GM23338 (cell line): ENCODE results near the gene SORL1. TPM values are rescaled to one million over a fixed set of nuclear protein-coding genes. Genes with fewer than 3 reads are reported as not detected.

Source experiments
- ATAC-seq: fragments of 200-7000 bp; cut with Tn5 transposase; 3 replicates; pipeline ENCODE4 v1.9.1; 2020
- DNase-seq: peaks from one replicate; pipeline ENCODE4 v3.0.0-alpha.2; 2015; ENCODE audit warnings: low spot score
- H2AFZ ChIP-seq: fragments of 200-600 bp; sonication (generic); 2 replicates; pipeline ENCODE4 v1.8.0; 2016; ENCODE audit warnings: antibody characterized with exemption, mild to moderate bottlenecking, moderate library complexity
- H3F3A ChIP-seq: fragments of 200-600 bp; sonication (generic); replicated peaks from 2 replicates; pipeline ENCODE4 v1.8.0; 2017; ENCODE audit warnings: antibody characterized with exemption, mixed run types, low read depth
- H3K27ac ChIP-seq: fragments of 200-600 bp; sonication (generic); 2 replicates; pipeline ENCODE4 v1.6.1; 2016; ENCODE audit warnings: low read depth
- H3K27me3 ChIP-seq: fragments of 200-600 bp; sonication (generic); 2 replicates; pipeline ENCODE4 v1.8.0; 2016; ENCODE audit warnings: mild to moderate bottlenecking, mixed run types, moderate library complexity; ENCODE audit not compliant: insufficient read depth
- H3K36me3 ChIP-seq: fragments of 200-600 bp; sonication (generic); 2 replicates; pipeline ENCODE4 v1.8.0; 2016; ENCODE audit warnings: mild to moderate bottlenecking; ENCODE audit not compliant: insufficient read depth
- H3K4me1 ChIP-seq: fragments of 200-600 bp; sonication (generic); 2 replicates; pipeline ENCODE4 v1.8.0; 2016; ENCODE audit warnings: mild to moderate bottlenecking, moderate library complexity; ENCODE audit not compliant: insufficient read depth
- H3K4me2 ChIP-seq: fragments of 200-600 bp; sonication (generic); 2 replicates; pipeline ENCODE4 v1.7.1; 2017; ENCODE audit warnings: mixed run types
- H3K4me3 ChIP-seq: fragments of 200-600 bp; sonication (generic); 2 replicates; pipeline ENCODE4 v1.6.1; 2016; ENCODE audit warnings: mixed run types
- H3K79me2 ChIP-seq: fragments of 200-600 bp; sonication (generic); replicated peaks from 2 replicates; pipeline ENCODE4 v1.8.0; 2017; ENCODE audit warnings: mild to moderate bottlenecking; ENCODE audit not compliant: insufficient read depth
- H3K9me2 ChIP-seq: fragments of 200-600 bp; sonication (generic); 2 replicates; pipeline ENCODE4 v1.8.0; 2017; ENCODE audit not compliant: insufficient read depth
- H4K20me1 ChIP-seq: fragments of 200-600 bp; sonication (generic); replicated peaks from 2 replicates; pipeline ENCODE4 v1.8.0; 2017; ENCODE audit warnings: mild to moderate bottlenecking; ENCODE audit not compliant: insufficient read depth
- H3K27ac Mint-ChIP-seq: 2 replicates; pipeline ENCODE4 v1.8.0; 2020; ENCODE audit warnings: inconsistent platforms, mild to moderate bottlenecking, moderate library complexity, mixed read lengths
- H3K27me3 Mint-ChIP-seq: 3 replicates; pipeline ENCODE4 v1.8.0; 2022; ENCODE audit warnings: low read depth, mild to moderate bottlenecking, moderate library complexity, mixed read lengths, inconsistent platforms; ENCODE audit not compliant: insufficient read depth, poor library complexity
- H3K36me3 Mint-ChIP-seq: 3 replicates; pipeline ENCODE4 v1.8.0; 2021; ENCODE audit warnings: low read depth, mild to moderate bottlenecking, inconsistent platforms, moderate library complexity, mixed read lengths
- H3K4me1 Mint-ChIP-seq: 3 replicates; pipeline ENCODE4 v1.8.0; 2020; ENCODE audit warnings: mild to moderate bottlenecking, inconsistent platforms, mixed read lengths
- H3K4me3 Mint-ChIP-seq: 3 replicates; pipeline ENCODE4 v1.8.0; 2021; ENCODE audit warnings: moderate library complexity, mild to moderate bottlenecking, inconsistent platforms, mixed read lengths
- H3K9me3 Mint-ChIP-seq: 3 replicates; pipeline ENCODE4 v1.8.0; 2020; ENCODE audit warnings: moderate library complexity, mild to moderate bottlenecking, inconsistent platforms, mixed read lengths
- CREB1 ChIP-seq: fragments of 250-450 bp; sonication (Bioruptor Pico); IDR thresholded peaks from 2 replicates; pipeline ENCODE4 v1.5.0; 2020; ENCODE audit warnings: low read depth, mild to moderate bottlenecking, moderate library complexity
- STAT1 ChIP-seq: IDR thresholded peaks from one replicate; pipeline ENCODE4 v1.6.1; 2016; ENCODE audit warnings: antibody characterized with exemption; ENCODE audit not compliant: unreplicated experiment
- ZNF331 ChIP-seq: fragments of 250-450 bp; sonication (Bioruptor Pico); IDR thresholded peaks from 2 replicates; pipeline ENCODE4 v1.5.0; 2020; ENCODE audit warnings: low read depth, mild to moderate bottlenecking, moderate library complexity
- long read RNA-seq: library from polyadenylated mRNA; unstranded; transcript quantifications from one replicate; pipeline ENCODE4 v2.0.0, GENCODE V29; 2020; ENCODE audit not compliant: unreplicated experiment
- polyA plus RNA-seq: library from polyadenylated mRNA; unstranded; fragments of >200 nt; fragmentation: Nextera tagmentation; extraction: Ambion mirVana; gene quantifications from 2 replicates; pipeline ENCODE4 v1.2.1, GENCODE V29; 2016
- total RNA-seq: library from RNA; depleted of rRNA; stranded (reverse); fragments of >200 nt; shearing (Covaris generic); gene quantifications from 2 replicates; pipeline ENCODE4 v1.2.3, GENCODE V29; 2014; rRNA removed
- TF ChIP-seq, protein P1 (sequence below): IDR thresholded peaks from 2 replicates; pipeline ENCODE4 v1.6.1; 2016; ENCODE audit warnings: antibody characterized with exemption
- TF ChIP-seq, protein P2 (sequence below): IDR thresholded peaks from one replicate; pipeline ENCODE4 v1.6.1; 2018; ENCODE audit warnings: antibody characterized with exemption; ENCODE audit not compliant: unreplicated experiment
- TF ChIP-seq, protein P3 (sequence below): fragments of 250-450 bp; sonication (Bioruptor Pico); IDR thresholded peaks from 2 replicates; pipeline ENCODE4 v1.5.0; 2020; ENCODE audit warnings: mild to moderate bottlenecking, moderate library complexity
- TF ChIP-seq, protein P4 (sequence below), 2 experiments: fragments of 200-600 bp in 1 of 2; sonication (generic) in 1 of 2; conservative IDR thresholded peaks; 2 replicates each; pipeline versions ENCODE4 v1.5.1 to v1.6.1; 2016 to 2017; ENCODE audit warnings: antibody characterized with exemption in 2 of 2, low read depth in 2 of 2, mild to moderate bottlenecking in 2 of 2, moderate library complexity in 1 of 2

The SORL1 gene, protein sequence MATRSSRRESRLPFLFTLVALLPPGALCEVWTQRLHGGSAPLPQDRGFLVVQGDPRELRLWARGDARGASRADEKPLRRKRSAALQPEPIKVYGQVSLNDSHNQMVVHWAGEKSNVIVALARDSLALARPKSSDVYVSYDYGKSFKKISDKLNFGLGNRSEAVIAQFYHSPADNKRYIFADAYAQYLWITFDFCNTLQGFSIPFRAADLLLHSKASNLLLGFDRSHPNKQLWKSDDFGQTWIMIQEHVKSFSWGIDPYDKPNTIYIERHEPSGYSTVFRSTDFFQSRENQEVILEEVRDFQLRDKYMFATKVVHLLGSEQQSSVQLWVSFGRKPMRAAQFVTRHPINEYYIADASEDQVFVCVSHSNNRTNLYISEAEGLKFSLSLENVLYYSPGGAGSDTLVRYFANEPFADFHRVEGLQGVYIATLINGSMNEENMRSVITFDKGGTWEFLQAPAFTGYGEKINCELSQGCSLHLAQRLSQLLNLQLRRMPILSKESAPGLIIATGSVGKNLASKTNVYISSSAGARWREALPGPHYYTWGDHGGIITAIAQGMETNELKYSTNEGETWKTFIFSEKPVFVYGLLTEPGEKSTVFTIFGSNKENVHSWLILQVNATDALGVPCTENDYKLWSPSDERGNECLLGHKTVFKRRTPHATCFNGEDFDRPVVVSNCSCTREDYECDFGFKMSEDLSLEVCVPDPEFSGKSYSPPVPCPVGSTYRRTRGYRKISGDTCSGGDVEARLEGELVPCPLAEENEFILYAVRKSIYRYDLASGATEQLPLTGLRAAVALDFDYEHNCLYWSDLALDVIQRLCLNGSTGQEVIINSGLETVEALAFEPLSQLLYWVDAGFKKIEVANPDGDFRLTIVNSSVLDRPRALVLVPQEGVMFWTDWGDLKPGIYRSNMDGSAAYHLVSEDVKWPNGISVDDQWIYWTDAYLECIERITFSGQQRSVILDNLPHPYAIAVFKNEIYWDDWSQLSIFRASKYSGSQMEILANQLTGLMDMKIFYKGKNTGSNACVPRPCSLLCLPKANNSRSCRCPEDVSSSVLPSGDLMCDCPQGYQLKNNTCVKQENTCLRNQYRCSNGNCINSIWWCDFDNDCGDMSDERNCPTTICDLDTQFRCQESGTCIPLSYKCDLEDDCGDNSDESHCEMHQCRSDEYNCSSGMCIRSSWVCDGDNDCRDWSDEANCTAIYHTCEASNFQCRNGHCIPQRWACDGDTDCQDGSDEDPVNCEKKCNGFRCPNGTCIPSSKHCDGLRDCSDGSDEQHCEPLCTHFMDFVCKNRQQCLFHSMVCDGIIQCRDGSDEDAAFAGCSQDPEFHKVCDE (N-terminal part only)
- total RNA-seq, result 78.3 and 78.8 TPM in 2 replicates
- polyA plus RNA-seq, result 20.1 and 23.0 TPM in 2 replicates
- long read RNA-seq, partial matches to known transcripts, result 1 of 4 reads
- long read RNA-seq, other reads (novel, unspliced or antisense), result 3 of 4 reads

DNA sequence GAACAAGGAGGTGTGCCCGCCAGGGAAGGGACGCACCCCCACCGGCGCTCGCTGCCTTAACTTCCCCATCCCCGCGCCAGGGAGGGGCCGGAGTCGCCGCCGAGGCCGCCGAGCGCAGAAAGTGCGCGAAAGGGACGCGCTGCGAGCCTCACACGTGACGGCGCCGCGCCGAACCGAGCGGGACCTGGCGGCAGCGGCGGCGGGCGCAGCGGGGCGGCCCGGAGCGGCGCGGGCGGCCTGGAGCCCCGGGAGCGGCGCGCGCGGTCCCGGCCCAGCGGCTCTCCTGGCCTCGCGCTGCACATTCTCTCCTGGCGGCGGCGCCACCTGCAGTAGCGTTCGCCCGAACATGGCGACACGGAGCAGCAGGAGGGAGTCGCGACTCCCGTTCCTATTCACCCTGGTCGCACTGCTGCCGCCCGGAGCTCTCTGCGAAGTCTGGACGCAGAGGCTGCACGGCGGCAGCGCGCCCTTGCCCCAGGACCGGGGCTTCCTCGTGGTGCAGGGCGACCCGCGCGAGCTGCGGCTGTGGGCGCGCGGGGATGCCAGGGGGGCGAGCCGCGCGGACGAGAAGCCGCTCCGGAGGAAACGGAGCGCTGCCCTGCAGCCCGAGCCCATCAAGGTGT is at the start of gene SORL1:
Gene SORL1 (plus strand): TSS at position 329 of the 623 bp plus-strand sequence. CDS start 18 bp downstream, at position 347.
- H3K4me1 Mint-ChIP-seq, result peaks cover 71% of the 10 kb centered on the region
- Histone ChIP-seq H3K4me3 (peak within 1 kb of the TSS; percentile 87), H3K27ac (peak within 1 kb of the TSS; percentile 78; the same call in 1 of the 2 replicates), H4K20me1 (no peaks in the 10 kb centered on the region), H3F3A (0 out of 2 replicates have a peak, but pooled peaks cover 10% of the 10 kb centered on the region), H3K4me2 (peak within 1 kb of the TSS; percentile 90), H3K9me2 (no peaks in the 10 kb centered on the region), H3K36me3 (no peaks in the 10 kb centered on the region), H3K79me2 (peaks cover 49% of the 10 kb centered on the region), H2AFZ (peak within 1 kb of the TSS; percentile 98), H3K27me3 (peaks cover 10% of the 10 kb centered on the region; the same call in 1 of the 2 replicates), H3K4me1 (peaks cover 68% of the 10 kb centered on the region)
- H3K36me3 Mint-ChIP-seq, result peaks cover 3% of the 10 kb centered on the region; the same call in 1 of the 3 replicates
- H3K27me3 Mint-ChIP-seq, result peaks cover 17% of the 10 kb centered on the region
- no peaks in the 10 kb centered on the region; the same call in 1 of the 3 replicates for H3K9me3 Mint-ChIP-seq
- H3K27ac Mint-ChIP-seq, result peak within 1 kb of the TSS; percentile 56
- peak within 1 kb of the TSS; percentile 92 for H3K4me3 Mint-ChIP-seq
- peak; percentile 84 for ATAC-seq
- peak; percentile 93 for DNase-seq
- TF ChIP-seq, protein P1, sequence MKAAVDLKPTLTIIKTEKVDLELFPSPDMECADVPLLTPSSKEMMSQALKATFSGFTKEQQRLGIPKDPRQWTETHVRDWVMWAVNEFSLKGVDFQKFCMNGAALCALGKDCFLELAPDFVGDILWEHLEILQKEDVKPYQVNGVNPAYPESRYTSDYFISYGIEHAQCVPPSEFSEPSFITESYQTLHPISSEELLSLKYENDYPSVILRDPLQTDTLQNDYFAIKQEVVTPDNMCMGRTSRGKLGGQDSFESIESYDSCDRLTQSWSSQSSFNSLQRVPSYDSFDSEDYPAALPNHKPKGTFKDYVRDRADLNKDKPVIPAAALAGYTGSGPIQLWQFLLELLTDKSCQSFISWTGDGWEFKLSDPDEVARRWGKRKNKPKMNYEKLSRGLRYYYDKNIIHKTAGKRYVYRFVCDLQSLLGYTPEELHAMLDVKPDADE, result no peak
- TF ChIP-seq STAT1, result no peak
- TF ChIP-seq CREB1, result no peak
- TF ChIP-seq, protein P2, sequence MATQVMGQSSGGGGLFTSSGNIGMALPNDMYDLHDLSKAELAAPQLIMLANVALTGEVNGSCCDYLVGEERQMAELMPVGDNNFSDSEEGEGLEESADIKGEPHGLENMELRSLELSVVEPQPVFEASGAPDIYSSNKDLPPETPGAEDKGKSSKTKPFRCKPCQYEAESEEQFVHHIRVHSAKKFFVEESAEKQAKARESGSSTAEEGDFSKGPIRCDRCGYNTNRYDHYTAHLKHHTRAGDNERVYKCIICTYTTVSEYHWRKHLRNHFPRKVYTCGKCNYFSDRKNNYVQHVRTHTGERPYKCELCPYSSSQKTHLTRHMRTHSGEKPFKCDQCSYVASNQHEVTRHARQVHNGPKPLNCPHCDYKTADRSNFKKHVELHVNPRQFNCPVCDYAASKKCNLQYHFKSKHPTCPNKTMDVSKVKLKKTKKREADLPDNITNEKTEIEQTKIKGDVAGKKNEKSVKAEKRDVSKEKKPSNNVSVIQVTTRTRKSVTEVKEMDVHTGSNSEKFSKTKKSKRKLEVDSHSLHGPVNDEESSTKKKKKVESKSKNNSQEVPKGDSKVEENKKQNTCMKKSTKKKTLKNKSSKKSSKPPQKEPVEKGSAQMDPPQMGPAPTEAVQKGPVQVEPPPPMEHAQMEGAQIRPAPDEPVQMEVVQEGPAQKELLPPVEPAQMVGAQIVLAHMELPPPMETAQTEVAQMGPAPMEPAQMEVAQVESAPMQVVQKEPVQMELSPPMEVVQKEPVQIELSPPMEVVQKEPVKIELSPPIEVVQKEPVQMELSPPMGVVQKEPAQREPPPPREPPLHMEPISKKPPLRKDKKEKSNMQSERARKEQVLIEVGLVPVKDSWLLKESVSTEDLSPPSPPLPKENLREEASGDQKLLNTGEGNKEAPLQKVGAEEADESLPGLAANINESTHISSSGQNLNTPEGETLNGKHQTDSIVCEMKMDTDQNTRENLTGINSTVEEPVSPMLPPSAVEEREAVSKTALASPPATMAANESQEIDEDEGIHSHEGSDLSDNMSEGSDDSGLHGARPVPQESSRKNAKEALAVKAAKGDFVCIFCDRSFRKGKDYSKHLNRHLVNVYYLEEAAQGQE, result no peak
- TF ChIP-seq, protein P3, sequence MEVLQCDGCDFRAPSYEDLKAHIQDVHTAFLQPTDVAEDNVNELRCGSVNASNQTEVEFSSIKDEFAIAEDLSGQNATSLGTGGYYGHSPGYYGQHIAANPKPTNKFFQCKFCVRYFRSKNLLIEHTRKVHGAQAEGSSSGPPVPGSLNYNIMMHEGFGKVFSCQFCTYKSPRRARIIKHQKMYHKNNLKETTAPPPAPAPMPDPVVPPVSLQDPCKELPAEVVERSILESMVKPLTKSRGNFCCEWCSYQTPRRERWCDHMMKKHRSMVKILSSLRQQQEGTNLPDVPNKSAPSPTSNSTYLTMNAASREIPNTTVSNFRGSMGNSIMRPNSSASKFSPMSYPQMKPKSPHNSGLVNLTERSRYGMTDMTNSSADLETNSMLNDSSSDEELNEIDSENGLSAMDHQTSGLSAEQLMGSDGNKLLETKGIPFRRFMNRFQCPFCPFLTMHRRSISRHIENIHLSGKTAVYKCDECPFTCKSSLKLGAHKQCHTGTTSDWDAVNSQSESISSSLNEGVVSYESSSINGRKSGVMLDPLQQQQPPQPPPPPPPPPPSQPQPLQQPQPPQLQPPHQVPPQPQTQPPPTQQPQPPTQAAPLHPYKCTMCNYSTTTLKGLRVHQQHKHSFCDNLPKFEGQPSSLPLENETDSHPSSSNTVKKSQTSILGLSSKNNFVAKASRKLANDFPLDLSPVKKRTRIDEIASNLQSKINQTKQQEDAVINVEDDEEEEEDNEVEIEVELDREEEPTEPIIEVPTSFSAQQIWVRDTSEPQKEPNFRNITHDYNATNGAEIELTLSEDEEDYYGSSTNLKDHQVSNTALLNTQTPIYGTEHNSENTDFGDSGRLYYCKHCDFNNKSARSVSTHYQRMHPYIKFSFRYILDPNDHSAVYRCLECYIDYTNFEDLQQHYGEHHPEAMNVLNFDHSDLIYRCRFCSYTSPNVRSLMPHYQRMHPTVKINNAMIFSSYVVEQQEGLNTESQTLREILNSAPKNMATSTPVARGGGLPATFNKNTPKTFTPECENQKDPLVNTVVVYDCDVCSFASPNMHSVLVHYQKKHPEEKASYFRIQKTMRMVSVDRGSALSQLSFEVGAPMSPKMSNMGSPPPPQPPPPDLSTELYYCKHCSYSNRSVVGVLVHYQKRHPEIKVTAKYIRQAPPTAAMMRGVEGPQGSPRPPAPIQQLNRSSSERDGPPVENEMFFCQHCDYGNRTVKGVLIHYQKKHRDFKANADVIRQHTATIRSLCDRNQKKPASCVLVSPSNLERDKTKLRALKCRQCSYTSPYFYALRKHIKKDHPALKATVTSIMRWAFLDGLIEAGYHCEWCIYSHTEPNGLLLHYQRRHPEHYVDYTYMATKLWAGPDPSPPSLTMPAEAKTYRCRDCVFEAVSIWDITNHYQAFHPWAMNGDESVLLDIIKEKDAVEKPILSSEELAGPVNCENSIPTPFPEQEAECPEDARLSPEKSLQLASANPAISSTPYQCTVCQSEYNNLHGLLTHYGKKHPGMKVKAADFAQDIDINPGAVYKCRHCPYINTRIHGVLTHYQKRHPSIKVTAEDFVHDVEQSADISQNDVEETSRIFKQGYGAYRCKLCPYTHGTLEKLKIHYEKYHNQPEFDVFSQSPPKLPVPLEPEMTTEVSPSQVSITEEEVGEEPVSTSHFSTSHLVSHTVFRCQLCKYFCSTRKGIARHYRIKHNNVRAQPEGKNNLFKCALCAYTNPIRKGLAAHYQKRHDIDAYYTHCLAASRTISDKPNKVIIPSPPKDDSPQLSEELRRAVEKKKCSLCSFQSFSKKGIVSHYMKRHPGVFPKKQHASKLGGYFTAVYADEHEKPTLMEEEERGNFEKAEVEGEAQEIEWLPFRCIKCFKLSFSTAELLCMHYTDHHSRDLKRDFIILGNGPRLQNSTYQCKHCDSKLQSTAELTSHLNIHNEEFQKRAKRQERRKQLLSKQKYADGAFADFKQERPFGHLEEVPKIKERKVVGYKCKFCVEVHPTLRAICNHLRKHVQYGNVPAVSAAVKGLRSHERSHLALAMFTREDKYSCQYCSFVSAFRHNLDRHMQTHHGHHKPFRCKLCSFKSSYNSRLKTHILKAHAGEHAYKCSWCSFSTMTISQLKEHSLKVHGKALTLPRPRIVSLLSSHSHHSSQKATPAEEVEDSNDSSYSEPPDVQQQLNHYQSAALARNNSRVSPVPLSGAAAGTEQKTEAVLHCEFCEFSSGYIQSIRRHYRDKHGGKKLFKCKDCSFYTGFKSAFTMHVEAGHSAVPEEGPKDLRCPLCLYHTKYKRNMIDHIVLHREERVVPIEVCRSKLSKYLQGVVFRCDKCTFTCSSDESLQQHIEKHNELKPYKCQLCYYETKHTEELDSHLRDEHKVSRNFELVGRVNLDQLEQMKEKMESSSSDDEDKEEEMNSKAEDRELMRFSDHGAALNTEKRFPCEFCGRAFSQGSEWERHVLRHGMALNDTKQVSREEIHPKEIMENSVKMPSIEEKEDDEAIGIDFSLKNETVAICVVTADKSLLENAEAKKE (CRISPR knock-in tag), result no peak
- TF ChIP-seq, protein P4, sequence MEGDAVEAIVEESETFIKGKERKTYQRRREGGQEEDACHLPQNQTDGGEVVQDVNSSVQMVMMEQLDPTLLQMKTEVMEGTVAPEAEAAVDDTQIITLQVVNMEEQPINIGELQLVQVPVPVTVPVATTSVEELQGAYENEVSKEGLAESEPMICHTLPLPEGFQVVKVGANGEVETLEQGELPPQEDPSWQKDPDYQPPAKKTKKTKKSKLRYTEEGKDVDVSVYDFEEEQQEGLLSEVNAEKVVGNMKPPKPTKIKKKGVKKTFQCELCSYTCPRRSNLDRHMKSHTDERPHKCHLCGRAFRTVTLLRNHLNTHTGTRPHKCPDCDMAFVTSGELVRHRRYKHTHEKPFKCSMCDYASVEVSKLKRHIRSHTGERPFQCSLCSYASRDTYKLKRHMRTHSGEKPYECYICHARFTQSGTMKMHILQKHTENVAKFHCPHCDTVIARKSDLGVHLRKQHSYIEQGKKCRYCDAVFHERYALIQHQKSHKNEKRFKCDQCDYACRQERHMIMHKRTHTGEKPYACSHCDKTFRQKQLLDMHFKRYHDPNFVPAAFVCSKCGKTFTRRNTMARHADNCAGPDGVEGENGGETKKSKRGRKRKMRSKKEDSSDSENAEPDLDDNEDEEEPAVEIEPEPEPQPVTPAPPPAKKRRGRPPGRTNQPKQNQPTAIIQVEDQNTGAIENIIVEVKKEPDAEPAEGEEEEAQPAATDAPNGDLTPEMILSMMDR (conservative IDR thresholded peaks at IDR 0.05; ENCODE audit: low read depth in 2 of 2), result peak; percentile 39 to 77; a peak in 3 of 4 replicates
- no peak for TF ChIP-seq ZNF331 (CRISPR knock-in tag)
